K562 (cell line): ENCODE data around the gene FAR1. TPM values are rescaled to one million over a fixed set of nuclear protein-coding genes. Genes with fewer than 3 reads are reported as not detected.

ENCODE experiments used
- ATAC-seq: fragments of 200-7000 bp; cut with Tn5 transposase; 3 replicates; pipeline ENCODE4 v1.9.1; 2020; ENCODE audit warnings: moderate library complexity
- BruUV-seq: library from RNA; stranded (reverse); fragments of 400-500 nt; replicated peaks from 2 replicates; lab custom pipeline; 2021; lab: Mats Ljungman, UMichigan
- CTCF ChIA-PET: fragments of 300-600 bp; formaldehyde crosslinking; extraction: SDS; loops from one replicate; lab custom pipeline; 2021; ENCODE audit warnings: low intra/inter-chr PET ratio; lab: Yijun Ruan, JAX
- POLR2A ChIA-PET: fragments of 300-600, 350-650 bp; sonication (Branson Sonifier 250); formaldehyde crosslinking; extraction: SDS; loops from one replicate; lab custom pipeline; 2021; ENCODE audit warnings: antibody characterized with exemption, inconsistent platforms; lab: Yijun Ruan, JAX
- DNase-seq, 4 experiments: peaks; one replicate each; pipeline versions ENCODE4 v3.0.0 to v3.0.0-alpha.2; 2011 to 2018; ENCODE audit warnings: low spot score in 3 of 4, mixed read lengths in 3 of 4; ENCODE audit errors: extremely low read depth in 1 of 4
- FAIRE-seq: peaks from 2 replicates; lab custom pipeline; 2011; peaks lifted over from hg19 to GRCh38; lab: Jason Lieb, UNC
- H2AFZ ChIP-seq: 2 replicates; pipeline ENCODE4 v1.6.0; 2011; ENCODE audit warnings: low read depth, low read length, control low read depth, inconsistent platforms
- H3K27ac ChIP-seq: fragments of 200-600 bp; 3 replicates; pipeline ENCODE4 v1.8.0; 2011; ENCODE audit warnings: low read depth, mild to moderate bottlenecking, control low read depth, inconsistent platforms, low read length, moderate library complexity, mixed read lengths; ENCODE audit errors: extremely low read depth
- H3K27me3 ChIP-seq, 2 experiments: fragments of 300-600 bp in 1 of 2; 2 replicates in 1 of 2; 3 replicates in 1 of 2; pipeline versions ENCODE4 v1.6.0 to v1.8.0; 2011; ENCODE audit warnings: inconsistent platforms in 2 of 2, low read length in 2 of 2, mild to moderate bottlenecking in 1 of 2, mixed read lengths in 1 of 2, moderate library complexity in 1 of 2; ENCODE audit not compliant: control insufficient read depth in 2 of 2, insufficient read depth in 2 of 2
- H3K36me3 ChIP-seq: fragments of 300-600 bp; 3 replicates; pipeline ENCODE4 v1.8.0; 2011; ENCODE audit warnings: mild to moderate bottlenecking, low read length, inconsistent platforms; ENCODE audit not compliant: control insufficient read depth, insufficient read depth
- H3K4me1 ChIP-seq, 2 experiments: fragments of 200-600 bp in 1 of 2; replicated peaks in 1 of 2; 2 replicates in 1 of 2; 3 replicates in 1 of 2; pipeline versions ENCODE4 v1.5.1 to v1.8.0; 2011; ENCODE audit warnings: inconsistent platforms in 2 of 2, low read length in 2 of 2, mild to moderate bottlenecking in 1 of 2, mixed read lengths in 1 of 2, moderate library complexity in 1 of 2; ENCODE audit not compliant: control insufficient read depth in 2 of 2, insufficient read depth in 2 of 2
- H3K4me2 ChIP-seq: 2 replicates; pipeline ENCODE4 v1.6.1; 2011; ENCODE audit warnings: low read length, control low read depth, inconsistent platforms, mixed read lengths; ENCODE audit not compliant: insufficient read depth
- H3K4me3 ChIP-seq: fragments of 200-600 bp; sonication (generic), shearing (Covaris generic); 2 replicates; pipeline ENCODE4 v1.5.1; 2016; ENCODE audit warnings: control low read depth, inconsistent platforms
- H3K79me2 ChIP-seq: fragments of 200-600 bp; 3 replicates; pipeline ENCODE4 v1.8.0; 2011; ENCODE audit warnings: low read length, inconsistent platforms; ENCODE audit not compliant: control insufficient read depth, insufficient read depth
- H3K9ac ChIP-seq, 2 experiments: 2 replicates each; pipeline versions ENCODE4 v1.6.0 to v1.6.1; 2011; ENCODE audit warnings: low read depth in 2 of 2, low read length in 2 of 2, control low read depth in 1 of 2, inconsistent platforms in 1 of 2, mild to moderate bottlenecking in 1 of 2, mixed read lengths in 1 of 2; ENCODE audit not compliant: insufficient read depth in 1 of 2
- H3K9me1 ChIP-seq: one replicate; pipeline ENCODE4 v1.6.0; 2011; ENCODE audit warnings: inconsistent platforms, mild to moderate bottlenecking, low read length, moderate library complexity; ENCODE audit not compliant: control insufficient read depth, insufficient read depth
- H3K9me3 ChIP-seq: replicated peaks from 2 replicates; pipeline ENCODE4 v1.5.1; 2011; ENCODE audit warnings: low read depth, low read length, inconsistent platforms; ENCODE audit not compliant: control insufficient read depth, insufficient read depth
- H4K20me1 ChIP-seq: replicated peaks from 2 replicates; pipeline ENCODE4 v1.6.1; 2011; ENCODE audit warnings: low read length, inconsistent platforms, mixed read lengths; ENCODE audit not compliant: control insufficient read depth, insufficient read depth
- POLR2A ChIP-seq: fragments of 450-650 bp; conservative IDR thresholded peaks from 2 replicates; pipeline ENCODE4 v1.6.1; 2016
- RFX1 ChIP-seq: fragments of 450-650 bp; IDR thresholded peaks from 2 replicates; pipeline ENCODE4 v1.6.1; 2016; ENCODE audit warnings: mild to moderate bottlenecking, moderate library complexity
- WGBS: fragments of 100-300 bp; shearing (Covaris generic); methylation state at CpG from one replicate; pipeline ENCODE4 v1.1.6; 2016; ENCODE audit warnings: low coverage, mixed read lengths; ENCODE audit not compliant: insufficient coverage; ENCODE audit errors: missing lambda C conversion rate; 5-methylcytosine and 5-hydroxymethylcytosine counted together
- in situ Hi-C: fragments of 300-500 bp; cut with MboI; formaldehyde crosslinking; loops from 4 replicates; pipeline ENCODE4 v1.15.0; 2018; ENCODE audit warnings: inconsistent platforms, mixed read lengths
- intact Hi-C: fragments of 100-400 bp; cut with micrococcal nuclease; formaldehyde crosslinking; loops from 2 replicates; pipeline ENCODE4 v1.14.2; 2022
- polyA plus RNA-seq, 8 experiments: library from polyadenylated mRNA; depleted of rRNA in 4 of 8; stranded (reverse) in 5 of 8; unstranded in 3 of 8; fragments of >200 nt; fragmentation: Nextera tagmentation in 2 of 8; fragmentation: Illumina TruSeq in 1 of 8; extraction: Ambion mirVana in 2 of 8; extraction: Trizol in 1 of 8; gene quantifications; 2 replicates each; pipeline versions ENCODE4 v1.2.1 to v1.2.3, GENCODE V29; 2011 to 2014; ENCODE audit warnings: inconsistent platforms in 1 of 8, missing spikeins in 1 of 8
- small RNA-seq: library from RNA; depleted of rRNA; stranded (forward); fragments of <200 nt; gene quantifications from one replicate; pipeline ENCODE3, GENCODE V24; 2014
- total RNA-seq, 7 experiments: library from RNA; depleted of rRNA in 6 of 7; stranded (reverse); fragments of >200 nt in 6 of 7; fragmentation: Illumina TruSeq in 2 of 7; extraction: Trizol in 2 of 7; gene quantifications; 2 replicates each; pipeline versions ENCODE4 v1.2.1 to v1.2.3, GENCODE V29; 2011 to 2021; ENCODE audit warnings: low replicate concordance in 1 of 7

FAR1 gene
- total and polyA plus RNA-seq, 9 of the 15 experiments (the other 6 are each of a cell fraction or from before 2014, with no cell fraction given), result 17.7 to 88.2 (median 52.6) TPM

DNA sequence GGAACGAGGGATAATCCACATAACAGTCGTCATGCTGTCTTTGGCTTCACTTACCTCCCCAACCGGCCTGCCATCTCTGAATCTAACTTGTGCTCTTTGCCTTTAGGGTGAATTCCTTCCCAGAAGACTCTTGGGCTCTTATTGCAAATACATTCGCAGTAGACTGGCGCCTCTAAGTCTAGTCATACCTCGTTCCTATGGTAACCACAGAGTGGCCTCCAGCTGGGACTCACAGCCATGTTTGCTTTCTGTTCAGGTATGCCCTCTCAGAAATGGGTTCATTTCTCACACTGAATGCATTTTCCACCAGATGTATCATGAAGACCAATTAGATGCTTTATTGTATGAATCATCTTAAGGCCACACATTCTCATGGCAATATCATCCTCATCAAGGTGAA, 112.7 kb downstream of the FAR1 start:
- H3K4me3 ChIP-seq, result no peak overlapping the region
- FAIRE-seq, result no peak
- TF ChIP-seq RFX1 (peak; percentile 59), POLR2A (no peak)
- peaks cover 0 to 4% of the 10 kb centered on the region in 2 experiments; a peak in 1 of 5 replicates for H3K4me1 ChIP-seq
- H3K79me2 ChIP-seq, result no peaks in the 10 kb centered on the region
- no peaks in the 10 kb centered on the region for H3K36me3 ChIP-seq
- no peak overlapping the region for H3K4me2 ChIP-seq
- 3% methylated on average over 6 of the region's 6 CpGs for WGBS
- BruUV-seq, result no TSS peak
- no peak for ATAC-seq
- no peaks in the 10 kb centered on the region for H4K20me1 ChIP-seq
- H3K27me3 ChIP-seq, result peaks cover 0 to 19% of the 10 kb centered on the region in 2 experiments; a peak in 2 of 5 replicates
- H3K9me3 ChIP-seq, result no peaks in the 10 kb centered on the region
- no peak for DNase-seq
- no peak overlapping the region for H2AFZ ChIP-seq
- in situ Hi-C loops, result no loop called here
- ChIA-PET POLR2A (interaction anchor here (0.6 kb wide), 1 partner anchor 23 kb away, joined by 3 read pairs; no protein-coding TSS in a partner anchor), CTCF (no interaction called here)
- no peak overlapping the region for H3K27ac ChIP-seq
- H3K9ac ChIP-seq, result no peak overlapping the region
- no peaks in the 10 kb centered on the region for H3K9me1 ChIP-seq
- intact Hi-C loops, result no loop called here

Small RNA genes lying within 50 kb of the gene (small RNA-seq; reads per million reads assigned to genes)
- not detected for gene AC013828.1
- not detected for gene RF00019
- gene RPL39P26, result not detected

Other genes starting within 250 kb of the FAR1 start
- gene BTBD10, start 205.4 kb upstream of the FAR1 start, total RNA-seq (2014; rRNA removed), result 15.3 and 16.1 TPM in 2 replicates
- 20.2 and 22.8 TPM in 2 replicates for gene BTBD10, start 205.4 kb upstream of the FAR1 start, total RNA-seq (2014; rRNA removed; fragmentation: Illumina TruSeq; extraction: Trizol)
- gene BTBD10, start 205.4 kb upstream of the FAR1 start, total RNA-seq (2015; rRNA removed; fragmentation: Illumina TruSeq; extraction: Trizol), result 20.9 and 22.8 TPM in 2 replicates
- gene BTBD10, start 205.4 kb upstream of the FAR1 start, total RNA-seq (2021), result 11.6 and 12.4 TPM in 2 replicates
- gene BTBD10, start 205.4 kb upstream of the FAR1 start, polyA plus RNA-seq (2011; rRNA removed), result 14.6 and 17.3 TPM in 2 replicates
- 15.5 and 16.3 TPM in 2 replicates for gene BTBD10, start 205.4 kb upstream of the FAR1 start, polyA plus RNA-seq (2014; fragmentation: Illumina TruSeq; extraction: Trizol)
- gene BTBD10, start 205.4 kb upstream of the FAR1 start, polyA plus RNA-seq (2014; fragmentation: Nextera tagmentation; extraction: Ambion mirVana), result 10 to 100 TPM; 13.4 to 21.4 TPM
- gene BTBD10, start 205.4 kb upstream of the FAR1 start, polyA plus RNA-seq (2014; rRNA removed), result 11.9 and 15.0 TPM in 2 replicates
- gene PTH, start 172.7 kb upstream of the FAR1 start, total RNA-seq (2014; rRNA removed), result not detected in 2 replicates
- not detected in 2 replicates for gene PTH, start 172.7 kb upstream of the FAR1 start, total RNA-seq (2014; rRNA removed; fragmentation: Illumina TruSeq; extraction: Trizol)
- gene PTH, start 172.7 kb upstream of the FAR1 start, total RNA-seq (2015; rRNA removed; fragmentation: Illumina TruSeq; extraction: Trizol), result not detected in 2 replicates
- gene PTH, start 172.7 kb upstream of the FAR1 start, total RNA-seq (2021), result not detected in 2 replicates
- not detected in 2 replicates for gene PTH, start 172.7 kb upstream of the FAR1 start, polyA plus RNA-seq (2011; rRNA removed)
- gene PTH, start 172.7 kb upstream of the FAR1 start, polyA plus RNA-seq (2014; fragmentation: Illumina TruSeq; extraction: Trizol), result not detected in 2 replicates
- not detected for gene PTH, start 172.7 kb upstream of the FAR1 start, polyA plus RNA-seq (2014; fragmentation: Nextera tagmentation; extraction: Ambion mirVana)
- not detected in 2 replicates for gene PTH, start 172.7 kb upstream of the FAR1 start, polyA plus RNA-seq (2014; rRNA removed)